ENCODE results near the gene PLXNC1. TPM values are rescaled to one million over a fixed set of nuclear protein-coding genes. Genes with fewer than 3 reads are reported as not detected.
A peak's percentile ranks its signal among the peaks of the same experiment; 100 is the strongest.

PLXNC1 gene
- total RNA-seq, 1 experiment from 2014 or later, result 0.30 TPM

DNA sequence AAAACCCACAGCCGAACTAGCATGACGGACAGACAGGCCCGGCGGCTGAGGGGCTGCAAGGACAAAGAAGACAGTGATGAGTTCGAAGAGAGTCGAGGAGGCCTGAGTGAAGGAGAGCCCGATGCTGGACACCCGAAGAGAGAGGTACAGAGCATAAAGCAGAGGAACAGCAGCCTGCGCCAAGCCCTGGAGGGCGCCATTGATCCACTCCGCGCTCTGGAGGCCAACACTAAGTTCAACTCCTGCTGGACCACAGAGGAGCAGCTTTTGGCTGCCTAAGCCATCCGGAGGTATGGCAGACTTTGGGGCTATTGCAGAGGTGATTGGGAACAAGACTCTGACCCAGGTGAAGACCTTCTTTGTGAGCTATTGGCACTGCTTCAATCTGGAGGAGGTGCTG, 7.8 kb upstream of the PLXNC1 start:
- no TSS peak for BruUV-seq (replicated peaks)
- Histone ChIP-seq H3K9me3 (ENCODE audit: low read depth, low read length, poor library complexity, severe bottlenecking) (no peaks in the 10 kb centered on the region), H3K4me3 (ENCODE audit: low read depth, low read length, poor library complexity, severe bottlenecking) (no peak overlapping the region), H3K27ac (ENCODE audit: low read depth, low read length, poor library complexity, severe bottlenecking) (no peak overlapping the region), H3K36me3 (ENCODE audit: insufficient read depth, low read length, poor library complexity, severe bottlenecking) (no peaks in the 10 kb centered on the region), H3K4me1 (ENCODE audit: insufficient read depth, low read length, poor library complexity, severe bottlenecking) (no peaks in the 10 kb centered on the region), H3K27me3 (replicated peaks; ENCODE audit: insufficient read depth, low read depth, low read length, poor library complexity) (peaks cover 24% of the 10 kb centered on the region)
- POLR2A ChIA-PET (ENCODE audit: low non-redundant PET), result no interaction called here
- intact Hi-C loops (cut with micrococcal nuclease; ENCODE audit: unreplicated experiment), result loop anchor here (10.0 kb wide), 1 partner anchor 624 kb away; no protein-coding TSS in a partner anchor
- TF ChIP-seq EZH2 (IDR thresholded peaks at IDR 0.05; ENCODE audit: borderline replicate concordance, low read depth, low read length, poor library complexity, severe bottlenecking), result no peak
- TF ChIP-seq, protein P1, sequence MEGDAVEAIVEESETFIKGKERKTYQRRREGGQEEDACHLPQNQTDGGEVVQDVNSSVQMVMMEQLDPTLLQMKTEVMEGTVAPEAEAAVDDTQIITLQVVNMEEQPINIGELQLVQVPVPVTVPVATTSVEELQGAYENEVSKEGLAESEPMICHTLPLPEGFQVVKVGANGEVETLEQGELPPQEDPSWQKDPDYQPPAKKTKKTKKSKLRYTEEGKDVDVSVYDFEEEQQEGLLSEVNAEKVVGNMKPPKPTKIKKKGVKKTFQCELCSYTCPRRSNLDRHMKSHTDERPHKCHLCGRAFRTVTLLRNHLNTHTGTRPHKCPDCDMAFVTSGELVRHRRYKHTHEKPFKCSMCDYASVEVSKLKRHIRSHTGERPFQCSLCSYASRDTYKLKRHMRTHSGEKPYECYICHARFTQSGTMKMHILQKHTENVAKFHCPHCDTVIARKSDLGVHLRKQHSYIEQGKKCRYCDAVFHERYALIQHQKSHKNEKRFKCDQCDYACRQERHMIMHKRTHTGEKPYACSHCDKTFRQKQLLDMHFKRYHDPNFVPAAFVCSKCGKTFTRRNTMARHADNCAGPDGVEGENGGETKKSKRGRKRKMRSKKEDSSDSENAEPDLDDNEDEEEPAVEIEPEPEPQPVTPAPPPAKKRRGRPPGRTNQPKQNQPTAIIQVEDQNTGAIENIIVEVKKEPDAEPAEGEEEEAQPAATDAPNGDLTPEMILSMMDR (conservative IDR thresholded peaks at IDR 0.05; ENCODE audit: low read depth, low read length), result peak; percentile 56
- DNase-seq (ENCODE audit: low spot score), result no peak
- CTCF ChIA-PET, result interaction anchor here (1.0 kb wide), 1 partner anchor 394 kb away, joined by 3 read pairs; no protein-coding TSS in a partner anchor

DNA sequence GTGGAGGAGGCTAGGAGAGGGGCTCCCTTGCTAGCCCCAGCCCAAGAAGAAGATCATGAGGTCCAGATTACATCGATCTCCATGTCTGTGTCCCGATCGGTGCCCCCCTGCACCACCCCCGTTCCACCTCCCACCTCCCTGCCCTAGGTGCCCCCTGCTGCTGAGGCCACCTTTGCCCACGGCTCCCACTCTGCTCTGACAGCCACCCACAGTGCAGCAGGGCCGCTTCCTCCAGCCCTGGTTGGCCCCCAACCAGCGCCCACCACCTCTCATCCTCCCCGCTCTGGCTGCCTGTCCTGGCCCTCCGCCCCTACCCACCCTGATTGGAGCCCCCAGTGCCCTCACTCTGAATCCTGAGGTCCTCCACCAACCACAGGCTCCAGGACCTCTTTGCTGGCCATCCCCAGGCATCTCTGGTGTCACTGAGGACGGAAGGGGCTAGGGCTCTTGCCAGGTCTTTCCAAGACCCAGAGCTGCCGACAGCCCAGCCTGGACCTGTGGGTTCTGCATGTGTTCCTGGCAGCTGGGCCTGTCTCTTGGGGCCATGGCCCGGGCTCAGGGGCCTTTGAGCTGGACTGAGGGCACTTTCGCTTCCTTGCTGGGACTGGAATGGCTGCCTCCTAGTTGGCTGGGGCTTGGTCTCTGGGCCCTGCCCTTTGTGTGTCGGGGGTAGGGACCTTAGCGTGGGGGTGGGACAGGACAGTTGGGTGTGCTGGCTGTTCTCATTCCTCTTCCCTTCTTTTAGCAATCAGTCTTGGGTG, 7.2 kb upstream of the PLXNC1 start:
- intact Hi-C loops (cut with micrococcal nuclease; ENCODE audit: unreplicated experiment), result loop anchor here (10.0 kb wide), 1 partner anchor 624 kb away; no protein-coding TSS in a partner anchor
- TF ChIP-seq, protein P1 (conservative IDR thresholded peaks at IDR 0.05; ENCODE audit: low read depth, low read length), result no peak
- TF ChIP-seq EZH2 (IDR thresholded peaks at IDR 0.05; ENCODE audit: borderline replicate concordance, low read depth, low read length, poor library complexity, severe bottlenecking), result no peak
- H3K9me3 ChIP-seq (ENCODE audit: low read depth, low read length, poor library complexity, severe bottlenecking), result no peaks in the 10 kb centered on the region
- H3K27me3 ChIP-seq (replicated peaks; ENCODE audit: insufficient read depth, low read depth, low read length, poor library complexity), result peaks cover 29% of the 10 kb centered on the region
- H3K36me3 ChIP-seq (ENCODE audit: insufficient read depth, low read length, poor library complexity, severe bottlenecking), result no peaks in the 10 kb centered on the region
- H3K27ac ChIP-seq (ENCODE audit: low read depth, low read length, poor library complexity, severe bottlenecking), result no peak overlapping the region
- no TSS peak for BruUV-seq (replicated peaks)
- no peaks in the 10 kb centered on the region for H3K4me1 ChIP-seq (ENCODE audit: insufficient read depth, low read length, poor library complexity, severe bottlenecking)
- no peak overlapping the region for H3K4me3 ChIP-seq (ENCODE audit: low read depth, low read length, poor library complexity, severe bottlenecking)
- no peak for DNase-seq (ENCODE audit: low spot score)
- ChIA-PET POLR2A (ENCODE audit: low non-redundant PET) (no interaction called here), CTCF (interaction anchor here (1.0 kb wide), 1 partner anchor 394 kb away, joined by 3 read pairs; no protein-coding TSS in a partner anchor)

DNA sequence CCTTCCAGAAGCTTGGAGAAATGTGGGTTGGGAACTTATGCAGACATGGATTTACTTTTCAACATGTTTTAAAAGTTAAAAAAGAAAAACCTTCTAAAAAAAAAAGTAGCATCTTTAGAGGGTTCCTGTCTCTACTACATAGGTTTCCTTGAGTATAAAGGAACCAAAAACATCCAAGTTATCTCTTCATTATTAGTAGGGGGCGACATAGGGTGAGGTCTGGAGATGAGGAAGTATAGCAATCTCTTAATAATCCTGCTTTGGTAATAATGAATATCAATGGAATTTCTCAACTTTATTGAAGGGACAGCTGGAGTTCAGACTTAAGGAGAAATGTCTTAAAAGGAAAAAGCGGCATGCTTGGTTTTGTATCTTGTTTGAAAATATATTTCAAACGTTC, 6.5 kb upstream of the PLXNC1 start:
- intact Hi-C loops (cut with micrococcal nuclease; ENCODE audit: unreplicated experiment), result loop anchor here (10.0 kb wide), 1 partner anchor 623 kb away; no protein-coding TSS in a partner anchor
- POLR2A ChIA-PET (ENCODE audit: low non-redundant PET), result no interaction called here
- CTCF ChIA-PET, result no interaction called here

More for the DNA sequence above, 6.5 kb upstream of the PLXNC1 start:
- H3K4me3 ChIP-seq (ENCODE audit: low read depth, low read length, poor library complexity, severe bottlenecking), result no peak overlapping the region
- H3K27ac ChIP-seq (ENCODE audit: low read depth, low read length, poor library complexity, severe bottlenecking), result no peak overlapping the region
- no peak for DNase-seq (ENCODE audit: low spot score)
- H3K4me1 ChIP-seq (ENCODE audit: insufficient read depth, low read length, poor library complexity, severe bottlenecking), result no peaks in the 10 kb centered on the region
- no peaks in the 10 kb centered on the region for H3K9me3 ChIP-seq (ENCODE audit: low read depth, low read length, poor library complexity, severe bottlenecking)
- H3K27me3 ChIP-seq (replicated peaks; ENCODE audit: insufficient read depth, low read depth, low read length, poor library complexity), result peaks cover 36% of the 10 kb centered on the region
- BruUV-seq (replicated peaks), result no TSS peak
- no peak for TF ChIP-seq EZH2 (IDR thresholded peaks at IDR 0.05; ENCODE audit: borderline replicate concordance, low read depth, low read length, poor library complexity, severe bottlenecking)
- TF ChIP-seq, protein P1 (conservative IDR thresholded peaks at IDR 0.05; ENCODE audit: low read depth, low read length), result peak; percentile 23; the same call in 1 of the 2 replicates
- H3K36me3 ChIP-seq (ENCODE audit: insufficient read depth, low read length, poor library complexity, severe bottlenecking), result no peaks in the 10 kb centered on the region
